GM21576 (cell line): Measurements from ENCODE around the gene USP36.

Experiments used
- ATAC-seq: cut with Tn5 transposase; IDR thresholded peaks from one replicate; pipeline ENCODE4 v1.9.1; 2021; ENCODE audit warnings: mild to moderate bottlenecking, moderate library complexity; ENCODE audit not compliant: unreplicated experiment

USP36 gene

GRCh38 chr17:78818932-78819331, 21.7 kb downstream of the USP36 start:
- ATAC-seq, result no peak

GRCh38 chr17:78818152-78818846, 22.3 kb downstream of the USP36 start:
- no peak for ATAC-seq

GRCh38 chr17:78817123-78817522, 23.5 kb downstream of the USP36 start:
- no peak for ATAC-seq

- no peak for ATAC-seq
These were observed 24.9 kb downstream of the USP36 start for GRCh38 chr17:78815696-78816095.

GRCh38 chr17:78812855-78813254, 27.8 kb downstream of the USP36 start:
- no peak for ATAC-seq

GRCh38 chr17:78808163-78808562, 32.5 kb downstream of the USP36 start:
- ATAC-seq, result no peak

- ATAC-seq, result no peak
These were observed 34.2 kb downstream of the USP36 start for GRCh38 chr17:78806451-78806850.

GRCh38 chr17:78805301-78805700, 35.3 kb downstream of the USP36 start:
- no peak for ATAC-seq

- no peak for ATAC-seq
These were observed 35.8 kb downstream of the USP36 start for GRCh38 chr17:78804777-78805176.

- ATAC-seq, result no peak
These were observed 37.3 kb downstream of the USP36 start for GRCh38 chr17:78803186-78803845.

GRCh38 chr17:78802459-78802858, 38.2 kb downstream of the USP36 start:
- ATAC-seq, result no peak

- no peak for ATAC-seq
These were observed 38.6 kb downstream of the USP36 start for GRCh38 chr17:78802008-78802407.

GRCh38 chr17:78800132-78800931, 40.3 kb downstream of the USP36 start:
- ATAC-seq, result no peak

GRCh38 chr17:78798695-78799559, 41.7 kb downstream of the USP36 start:
- ATAC-seq, result no peak

GRCh38 chr17:78797691-78798585, 42.7 kb downstream of the USP36 start:
- ATAC-seq, result no peak

- no peak for ATAC-seq
These were observed 43.4 kb downstream of the USP36 start for GRCh38 chr17:78797213-78797612.

GRCh38 chr17:78796517-78796900, 44.1 kb downstream of the USP36 start:
- no peak for ATAC-seq

- ATAC-seq, result no peak
These were observed 44.6 kb downstream of the USP36 start for GRCh38 chr17:78795861-78796516.

GRCh38 chr17:78794864-78795640, 45.6 kb downstream of the USP36 start:
- ATAC-seq, result no peak
